Endothelial cell of umbilical vein (primary cell): ENCODE results near the gene MPP3. TPM values are rescaled to one million over a fixed set of nuclear protein-coding genes. Genes with fewer than 3 reads are reported as not detected.

Experiments used
- BruUV-seq: library from RNA; stranded (reverse); fragments of 400-500 nt; replicated peaks from 2 replicates; lab custom pipeline; 2021; lab: Mats Ljungman, UMichigan
- CTCF ChIA-PET: fragments of 300-600, 350-600 bp; sonication (Branson Sonifier 250); formaldehyde crosslinking; loops from one replicate; lab custom pipeline; 2021; ENCODE audit warnings: antibody characterized with exemption, inconsistent platforms; lab: Charles Lee
- POLR2A ChIA-PET: fragments of 300-600, 350-600 bp; sonication (Branson Sonifier 250); formaldehyde crosslinking; loops from one replicate; lab custom pipeline; 2021; ENCODE audit warnings: antibody characterized with exemption, inconsistent platforms; lab: Charles Lee
- DNase-seq: peaks from one replicate; pipeline ENCODE4 v3.0.0-alpha.2; 2011; ENCODE audit warnings: low read depth, low spot score
- FAIRE-seq: peaks from 2 replicates; lab custom pipeline; 2011; peaks lifted over from hg19 to GRCh38; lab: Jason Lieb, UNC
- H2AFZ ChIP-seq: 2 replicates; pipeline ENCODE4 v1.6.0; 2012; ENCODE audit warnings: low read depth, low read length, control low read depth, inconsistent platforms
- H3K27ac ChIP-seq: 2 replicates; pipeline ENCODE4 v1.5.1; 2011; ENCODE audit warnings: low read depth, mild to moderate bottlenecking, control low read depth, low read length, moderate library complexity; ENCODE audit not compliant: insufficient read depth
- H3K27me3 ChIP-seq, 2 experiments: 2 replicates each; pipeline versions ENCODE4 v1.6.0 to v1.6.1; 2011; ENCODE audit warnings: low read length in 2 of 2, mixed read lengths in 1 of 2; ENCODE audit not compliant: control insufficient read depth in 2 of 2, insufficient read depth in 2 of 2
- H3K36me3 ChIP-seq, 2 experiments: 2 replicates in 1 of 2; 3 replicates in 1 of 2; pipeline ENCODE4 v1.5.1; 2011; ENCODE audit warnings: low read length in 2 of 2, mild to moderate bottlenecking in 1 of 2, moderate library complexity in 1 of 2; ENCODE audit not compliant: control insufficient read depth in 2 of 2, insufficient read depth in 2 of 2; ENCODE audit errors: extremely low read depth in 1 of 2
- H3K4me1 ChIP-seq: 3 replicates; pipeline ENCODE4 v1.5.1; 2011; ENCODE audit warnings: mild to moderate bottlenecking, low read length; ENCODE audit not compliant: control insufficient read depth, insufficient read depth; ENCODE audit errors: extremely low read depth
- H3K4me2 ChIP-seq: 2 replicates; pipeline ENCODE4 v1.6.1; 2011; ENCODE audit warnings: low read length, control low read depth, mixed read lengths; ENCODE audit not compliant: insufficient read depth
- H3K4me3 ChIP-seq, 3 experiments: fragments of 200-600 bp in 1 of 3; sonication (generic), shearing (Covaris generic) in 1 of 3; replicated peaks in 1 of 3; 2 replicates each; pipeline ENCODE4 v1.5.1; 2011 to 2016; ENCODE audit warnings: control low read depth in 3 of 3, low read length in 3 of 3, mild to moderate bottlenecking in 2 of 3, inconsistent platforms in 1 of 3, low read depth in 1 of 3, moderate library complexity in 1 of 3; ENCODE audit not compliant: insufficient read depth in 1 of 3
- H3K79me2 ChIP-seq: 2 replicates; pipeline ENCODE4 v1.6.0; 2012; ENCODE audit warnings: low read length, inconsistent platforms; ENCODE audit not compliant: control insufficient read depth, insufficient read depth
- H3K9ac ChIP-seq: replicated peaks from 2 replicates; pipeline ENCODE3; 2011; ENCODE audit warnings: low read length, control low read depth; ENCODE audit not compliant: insufficient read depth; ENCODE audit errors: extremely low read depth
- H3K9me1 ChIP-seq: replicated peaks from 3 replicates; pipeline ENCODE4 v1.6.0; 2011; ENCODE audit warnings: mild to moderate bottlenecking, low read length; ENCODE audit not compliant: control insufficient read depth, insufficient read depth; ENCODE audit errors: extremely low read depth
- H3K9me3 ChIP-seq: replicated peaks from 2 replicates; pipeline ENCODE4 v1.5.1; 2012; ENCODE audit warnings: low read length, inconsistent platforms; ENCODE audit not compliant: control insufficient read depth, insufficient read depth
- H4K20me1 ChIP-seq: replicated peaks from 2 replicates; pipeline ENCODE3; 2011; ENCODE audit warnings: mild to moderate bottlenecking, low read length; ENCODE audit not compliant: control insufficient read depth, insufficient read depth; ENCODE audit errors: extremely low read depth
- CTCF ChIP-seq, 2 donors: IDR thresholded peaks; 1 replicate in 1 of 2; 2 replicates in 1 of 2; pipeline ENCODE4 v1.5.1; 2011; ENCODE audit warnings: low read length in 2 of 2, mild to moderate bottlenecking in 2 of 2, moderate library complexity in 2 of 2, control low read depth in 1 of 2, inconsistent platforms in 1 of 2, low read depth in 1 of 2; ENCODE audit not compliant: insufficient read depth in 1 of 2; ENCODE audit errors: extremely low read depth in 1 of 2
- EZH2 ChIP-seq: IDR thresholded peaks from 2 replicates; pipeline ENCODE4 v1.6.1; 2012; ENCODE audit warnings: borderline replicate concordance, low read depth, mild to moderate bottlenecking, moderate library complexity, low read length, inconsistent platforms; ENCODE audit not compliant: severe bottlenecking
- FOS ChIP-seq: IDR thresholded peaks from 2 replicates; pipeline ENCODE4 v1.6.1; 2011; ENCODE audit warnings: mild to moderate bottlenecking, low read length, moderate library complexity, borderline replicate concordance; ENCODE audit not compliant: insufficient read depth
- GATA2 ChIP-seq: IDR thresholded peaks from 2 replicates; pipeline ENCODE4 v1.7.0; 2011; ENCODE audit warnings: low read depth, mild to moderate bottlenecking, moderate library complexity, mixed read lengths, low read length; ENCODE audit not compliant: insufficient read length, insufficient read depth
- JUN ChIP-seq: IDR thresholded peaks from 2 replicates; pipeline ENCODE4 v1.6.1; 2011; ENCODE audit warnings: borderline replicate concordance, low read depth; ENCODE audit not compliant: insufficient read length, insufficient read depth
- MAX ChIP-seq: IDR thresholded peaks from 2 replicates; pipeline ENCODE4 v1.6.1; 2011; ENCODE audit not compliant: insufficient read depth, insufficient read length
- MYC ChIP-seq: IDR thresholded peaks from one replicate; pipeline ENCODE4 v1.6.1; 2011; ENCODE audit warnings: mild to moderate bottlenecking, low read depth, low read length
- POLR2A ChIP-seq: IDR thresholded peaks from 2 replicates; pipeline ENCODE4 v1.6.1; 2012; ENCODE audit warnings: low read depth, mild to moderate bottlenecking, control low read depth, low read length
- POLR2AphosphoS5 ChIP-seq: IDR thresholded peaks from 2 replicates; pipeline ENCODE4 v1.6.1; 2012; ENCODE audit warnings: low read depth, mild to moderate bottlenecking, control low read depth, low read length, moderate library complexity; ENCODE audit not compliant: insufficient read depth
- dilution Hi-C: fragments of 300-500 bp; cut with MboI; formaldehyde crosslinking; loops from one replicate; pipeline ENCODE4 v1.15.0; 2019; ENCODE audit warnings: low sequenced_read_pairs; ENCODE audit not compliant: extremely low pct_ligation_motif_present
- intact Hi-C: fragments of 100-400 bp; cut with micrococcal nuclease; formaldehyde crosslinking; loops from one replicate; pipeline ENCODE4 v1.10.0; 2022
- polyA plus RNA-seq, 4 experiments: library from polyadenylated mRNA; depleted of rRNA in 3 of 4; stranded (reverse) in 3 of 4; unstranded in 1 of 4; fragments of >200 nt; gene quantifications; 2 replicates each; pipeline versions ENCODE4 v1.2.1 to v1.2.3, GENCODE V29; 2011 to 2012; ENCODE audit warnings: missing spikeins in 1 of 4
- total RNA-seq: library from RNA; stranded (reverse); gene quantifications from 2 replicates; pipeline ENCODE4 v1.2.3, GENCODE V29; 2021

MPP3 gene
- total and polyA plus RNA-seq, 2 donors (not counting 3 experiments of a cell fraction or from before 2014, with no cell fraction given) = 6.1 to 11.3 TPM

- no peak overlapping the region for H2AFZ ChIP-seq
- H4K20me1 ChIP-seq = no peaks in the 10 kb centered on the region
- H3K27me3 ChIP-seq = peaks cover 9 to 14% of the 10 kb centered on the region in 2 experiments
- no TSS peak for BruUV-seq
- TF ChIP-seq POLR2AphosphoS5 = no peak
- TF ChIP-seq FOS = no peak
- TF ChIP-seq CTCF (IDR thresholded peaks at IDR 0.05; ENCODE audit: extremely low read depth in 1 of 2, insufficient read depth in 1 of 2, low read depth in 1 of 2, low read length in 2 of 2) = no peak
- TF ChIP-seq POLR2A = no peak
- TF ChIP-seq EZH2 = no peak
- no peak for TF ChIP-seq JUN
- no peak for TF ChIP-seq GATA2
- no peak for TF ChIP-seq MYC
- TF ChIP-seq MAX = no peak
- no peak overlapping the region for H3K4me3 ChIP-seq
- no peaks in the 10 kb centered on the region for H3K9me1 ChIP-seq
- H3K9me3 ChIP-seq = no peaks in the 10 kb centered on the region
- intact Hi-C loops (no loop called here), dilution Hi-C loops (no loop called here)
- FAIRE-seq (no peak), DNase-seq (no peak)
- H3K27ac ChIP-seq = no peak overlapping the region
- H3K79me2 ChIP-seq = no peaks in the 10 kb centered on the region
- ChIA-PET POLR2A (no interaction called here), CTCF (interaction anchor here (1.1 to 3.9 kb wide), 5 partner anchors 11 to 87 kb away, joined by 3 to 39 read pairs (median 7); partner anchors contain the start of gene CD300LG)
- H3K4me2 ChIP-seq = no peak overlapping the region
- H3K9ac ChIP-seq = no peak overlapping the region
- H3K36me3 ChIP-seq = no peaks in the 10 kb centered on the region
- H3K4me1 ChIP-seq = no peaks in the 10 kb centered on the region
Measured at GRCh38 chr17:43857141-43857540, 24.2 kb upstream of the MPP3 start.
